GM21825 (cell line): ENCODE data around the gene SENP6.

Source experiments
- ATAC-seq: cut with Tn5 transposase; IDR thresholded peaks from one replicate; pipeline ENCODE4 v1.9.1; 2021; ENCODE audit warnings: mild to moderate bottlenecking, moderate library complexity; ENCODE audit not compliant: unreplicated experiment

SENP6 gene

GRCh38 chr6:75745404-75745803, 143.7 kb downstream of the SENP6 start:
- ATAC-seq: no peak

GRCh38 chr6:75746221-75746620, 144.5 kb downstream of the SENP6 start:
- no peak for ATAC-seq

GRCh38 chr6:75747152-75747992, 145.7 kb downstream of the SENP6 start:
- no peak for ATAC-seq

- peak; percentile 0 for ATAC-seq
These were observed 146.5 kb downstream of the SENP6 start for GRCh38 chr6:75748003-75748742.

GRCh38 chr6:75748743-75749538, 147.3 kb downstream of the SENP6 start, which contains the start of gene MYO6:
TSS of gene MYO6 (plus strand) at chr6:75749239. CDS start at chr6:75817548, 68,309 bp downstream.
- ATAC-seq: peak; percentile 85

- no peak for ATAC-seq
These were observed 149.8 kb downstream of the SENP6 start for GRCh38 chr6:75751443-75751842.

GRCh38 chr6:75752365-75752764, 150.7 kb downstream of the SENP6 start:
- ATAC-seq: no peak

GRCh38 chr6:75755704-75756103, 154.0 kb downstream of the SENP6 start:
- no peak for ATAC-seq

- no peak for ATAC-seq
These were observed 155.6 kb downstream of the SENP6 start for GRCh38 chr6:75757295-75757694.

- no peak for ATAC-seq
These were observed 156.4 kb downstream of the SENP6 start for GRCh38 chr6:75758061-75758460.

- ATAC-seq: no peak
These were observed 157.5 kb downstream of the SENP6 start for GRCh38 chr6:75759207-75759606.

- no peak for ATAC-seq
These were observed 158.6 kb downstream of the SENP6 start for GRCh38 chr6:75760320-75760719.

- no peak for ATAC-seq
These were observed 159.8 kb downstream of the SENP6 start for GRCh38 chr6:75761489-75761888.

- ATAC-seq: no peak
These were observed 160.4 kb downstream of the SENP6 start for GRCh38 chr6:75762063-75762462.

- ATAC-seq: no peak
These were observed 164.7 kb downstream of the SENP6 start for GRCh38 chr6:75766387-75766786.
